Stimulated activated naive CD4-positive, alpha-beta T cell treated with Interleukin-2 at 50 U/mL for 16 hours (primary cell): ENCODE data around the gene ATP6V1F.

Experiments
- DNase-seq: peaks from one replicate; lab custom pipeline; 2025; lab: John Stamatoyannopoulos, UW

Gene ATP6V1F

GRCh38 chr7:128849156-128849515 lies 13.5 kb upstream of the ATP6V1F start:
- no peak for DNase-seq

GRCh38 chr7:128849804-128850490 lies 12.7 kb upstream of the ATP6V1F start:
- no peak for DNase-seq

GRCh38 chr7:128852537-128853254 lies 10.0 kb upstream of the ATP6V1F start:
- no peak for DNase-seq

GRCh38 chr7:128853799-128854198 lies 8.9 kb upstream of the ATP6V1F start:
- no peak for DNase-seq

GRCh38 chr7:128854396-128854795 lies 8.3 kb upstream of the ATP6V1F start:
- no peak for DNase-seq

- DNase-seq = no peak
Observed at GRCh38 chr7:128855559-128855958, 7.1 kb upstream of the ATP6V1F start.

GRCh38 chr7:128856001-128856718 lies 6.5 kb upstream of the ATP6V1F start:
- no peak for DNase-seq

GRCh38 chr7:128858380-128859231 lies 4.0 kb upstream of the ATP6V1F start:
- DNase-seq = no peak

GRCh38 chr7:128859232-128860157 lies 3.2 kb upstream of the ATP6V1F start:
- DNase-seq = no peak

GRCh38 chr7:128860158-128861073 lies 2.2 kb upstream of the ATP6V1F start:
- no peak for DNase-seq

GRCh38 chr7:128861957-128862570 lies 592 bp upstream of the ATP6V1F start:
- no peak for DNase-seq

- peak; percentile 40 for DNase-seq
Observed at GRCh38 chr7:128863433-128863989, 855 bp downstream of the ATP6V1F start.

- DNase-seq = no peak
Observed at GRCh38 chr7:128865303-128865702, 2.6 kb downstream of the ATP6V1F start.

- no peak for DNase-seq
Observed at GRCh38 chr7:128865996-128866877, 3.6 kb downstream of the ATP6V1F start.

- DNase-seq = no peak
Observed at GRCh38 chr7:128867241-128867640, 4.6 kb downstream of the ATP6V1F start.

- DNase-seq = no peak
Observed at GRCh38 chr7:128867842-128868623, 5.4 kb downstream of the ATP6V1F start.

GRCh38 chr7:128868624-128869137 lies 6.0 kb downstream of the ATP6V1F start:
- no peak for DNase-seq
